ENCODE measurements around the gene ITIH3. TPM values are rescaled to one million over a fixed set of nuclear protein-coding genes. Genes with fewer than 3 reads are reported as not detected.
A peak's percentile ranks its signal among the peaks of the same experiment; 100 is the strongest.

Gene ITIH3
- total and polyA plus RNA-seq, 2 of the 4 experiments (the other 2 are of a cell fraction) = 0.72 to 0.94 TPM

DNA sequence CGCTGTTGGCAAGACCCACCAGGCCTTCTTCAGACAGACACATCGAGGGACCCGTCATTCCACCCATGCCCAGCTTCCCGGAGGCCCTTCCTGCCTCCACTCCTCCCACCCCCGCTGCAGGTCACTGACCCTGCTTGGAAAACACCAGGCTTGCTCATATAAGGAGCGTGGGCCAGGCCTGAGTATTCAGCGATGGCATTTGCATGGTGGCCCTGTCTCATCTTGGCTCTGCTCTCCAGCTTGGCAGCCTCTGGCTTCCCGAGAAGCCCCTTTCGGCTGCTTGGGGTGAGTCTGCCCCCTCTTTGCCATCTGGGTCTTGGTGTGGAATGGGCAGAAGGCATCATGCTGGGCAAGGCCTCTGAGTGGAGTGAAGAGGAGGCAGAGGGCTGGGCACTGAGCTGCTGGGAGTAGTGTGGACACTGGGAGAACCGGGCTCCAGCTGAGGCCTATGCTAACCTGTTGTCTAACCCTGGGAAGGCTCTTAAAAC is at the start of gene ITIH3 (continued):
- TF ChIP-seq, protein P1, sequence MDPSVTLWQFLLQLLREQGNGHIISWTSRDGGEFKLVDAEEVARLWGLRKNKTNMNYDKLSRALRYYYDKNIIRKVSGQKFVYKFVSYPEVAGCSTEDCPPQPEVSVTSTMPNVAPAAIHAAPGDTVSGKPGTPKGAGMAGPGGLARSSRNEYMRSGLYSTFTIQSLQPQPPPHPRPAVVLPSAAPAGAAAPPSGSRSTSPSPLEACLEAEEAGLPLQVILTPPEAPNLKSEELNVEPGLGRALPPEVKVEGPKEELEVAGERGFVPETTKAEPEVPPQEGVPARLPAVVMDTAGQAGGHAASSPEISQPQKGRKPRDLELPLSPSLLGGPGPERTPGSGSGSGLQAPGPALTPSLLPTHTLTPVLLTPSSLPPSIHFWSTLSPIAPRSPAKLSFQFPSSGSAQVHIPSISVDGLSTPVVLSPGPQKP (IDR thresholded peaks at IDR 0.05; ENCODE audit: borderline replicate concordance, low read depth, low read length) = no peak
- no peak for TF ChIP-seq CHD1 (IDR thresholded peaks at IDR 0.05; ENCODE audit: low read depth, low read length)

GRCh38 chr3:52752045-52752660 is 42.4 kb upstream of the ITIH3 start:
- Histone ChIP-seq H2BK15ac (ENCODE audit: low read depth, low read length) (no peak overlapping the region), H3K56ac (ENCODE audit: extremely low read depth, insufficient read depth, low read length) (no peak overlapping the region), H3K14ac (replicated peaks; ENCODE audit: low read depth, low read length) (no peak overlapping the region), H3K79me1 (ENCODE audit: low read depth in 1 of 2, low read length in 2 of 2) (peaks cover 0 to 3% of the 10 kb centered on the region in 2 experiments; a peak in 1 of 4 replicates), H3K4me3 (ENCODE audit: insufficient read depth, low read depth, low read length) (no peak overlapping the region), H3K4me2 (ENCODE audit: low read depth, low read length) (0 out of 2 replicates have a peak overlapping the region, but pooled peaks have one; percentile 42), H4K5ac (ENCODE audit: low read depth, low read length) (no peak overlapping the region), H3K9ac (ENCODE audit: low read depth, low read length) (no peak overlapping the region), H2BK5ac (ENCODE audit: low read depth, low read length, poor library complexity, severe bottlenecking) (no peak overlapping the region), H3K36me3 (ENCODE audit: control insufficient read depth, insufficient read depth, low read length) (peaks cover 9% of the 10 kb centered on the region; the same call in 1 of the 2 replicates), H3K4ac (ENCODE audit: low read depth, low read length) (no peak overlapping the region), H4K8ac (ENCODE audit: low read depth in 2 of 2, low read length in 2 of 2) (no peak overlapping the region; a peak in 1 of 4 replicates), H2AFZ (replicated peaks; ENCODE audit: low read length, poor library complexity) (peak overlapping the region; percentile 40), H2AK9ac (replicated peaks; ENCODE audit: low read depth, low read length, poor library complexity) (no peak overlapping the region), H4K20me1 (ENCODE audit: insufficient read depth, low read length) (no peaks in the 10 kb centered on the region), H2BK20ac (ENCODE audit: low read depth, low read length) (peak overlapping the region; percentile 8; the same call in 1 of the 2 replicates), H2BK120ac (ENCODE audit: low read depth, low read length) (0 out of 2 replicates have a peak overlapping the region, but pooled peaks have one; percentile 1), H3K23ac (ENCODE audit: low read depth, low read length) (no peak overlapping the region), H4K91ac (ENCODE audit: insufficient read depth, low read depth, low read length) (no peak overlapping the region), H3K18ac (ENCODE audit: low read depth, low read length) (peak overlapping the region; percentile 9), H3K4me1 (ENCODE audit: control insufficient read depth, insufficient read depth, low read length) (peaks cover 7% of the 10 kb centered on the region), H3K27ac (ENCODE audit: insufficient read depth, low read length) (peak overlapping the region; percentile 81; the same call in 1 of the 2 replicates), H3K9me3 (ENCODE audit: control insufficient read depth, insufficient read depth, low read length) (no peaks in the 10 kb centered on the region), H3K9me1 (ENCODE audit: insufficient read depth, low read length) (no peaks in the 10 kb centered on the region), H2AK5ac (ENCODE audit: low read depth, low read length) (no peak overlapping the region; the same call in 1 of the 2 replicates), H3K27me3 (ENCODE audit: control insufficient read depth, insufficient read depth, low read length) (no peaks in the 10 kb centered on the region)
- ChIA-PET CTCF (no interaction called here), POLR2A (ENCODE audit: unreplicated experiment) (no interaction called here)
- TF ChIP-seq MAFK (IDR thresholded peaks at IDR 0.05; ENCODE audit: low read depth, low read length) = peak; percentile 93
- TF ChIP-seq NFE2L2 (IDR thresholded peaks at IDR 0.05; ENCODE audit: low read depth, low read length) = peak; percentile 97
- TF ChIP-seq RCOR1 (IDR thresholded peaks at IDR 0.05; ENCODE audit: insufficient replicate concordance, low read length) = no peak
- peak; percentile 88 for ATAC-seq (ENCODE audit: low read depth)
- in situ Hi-C loops (cut with MboI; ENCODE audit: low sequenced_read_pairs) (no loop called here), intact Hi-C loops (cut with micrococcal nuclease) (no loop called here), dilution Hi-C loops (cut with HindIII; ENCODE audit: low sequenced_read_pairs, unreplicated experiment) (no loop called here)
- peak; percentile 54 for DNase-seq
- no TSS peak for BruUV-seq (replicated peaks)
- WGBS, 2 experiments (ENCODE audit: extremely low coverage in 2 of 2, insufficient read length in 1 of 2) = no CpG with 5 or more reads among the region's 3 CpGs

Data from IMR-90 (cell line).